MM.1S (cell line): ENCODE results near the gene OTUD3.
"Not testable (repeated sequence)": the region's sequence is repeated elsewhere in the genome, so short reads cannot be mapped to it uniquely, and the experiment has no call there.

Experiments used
- EZH2 ChIP-seq: fragments of 300-600 bp; sonication (generic); optimal IDR thresholded peaks from 2 replicates; pipeline ENCODE3; 2017; ENCODE audit warnings: low read depth, mild to moderate bottlenecking, antibody characterized with exemption, low read length, mixed read lengths
- TF ChIP-seq, protein P1 (sequence below): fragments of 300-600 bp; sonication (generic); IDR thresholded peaks from 2 replicates; pipeline ENCODE4 v1.5.1; 2016; ENCODE audit warnings: antibody characterized with exemption, low read length, mixed read lengths

DNA sequence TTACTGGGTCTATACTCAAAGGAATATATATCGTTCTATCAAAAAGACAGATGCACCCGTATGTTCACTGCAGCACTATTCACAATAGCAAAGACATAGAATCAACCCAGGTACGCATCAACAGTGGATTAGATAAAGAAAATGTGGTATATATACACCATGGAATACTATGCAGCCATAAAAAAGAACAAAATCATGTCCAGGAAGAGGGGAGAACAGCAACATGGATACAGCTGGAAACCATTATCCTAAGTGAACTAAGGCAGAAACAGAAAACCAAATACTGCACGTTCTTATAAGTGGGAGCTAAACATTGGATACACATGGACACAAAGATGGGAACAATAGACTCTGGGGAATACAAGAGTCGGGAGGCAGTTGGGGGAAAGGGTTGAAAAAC is 1.4 kb upstream of the OTUD3 start:
- TF ChIP-seq EZH2, result not testable (repeated sequence)
- TF ChIP-seq, protein P1, sequence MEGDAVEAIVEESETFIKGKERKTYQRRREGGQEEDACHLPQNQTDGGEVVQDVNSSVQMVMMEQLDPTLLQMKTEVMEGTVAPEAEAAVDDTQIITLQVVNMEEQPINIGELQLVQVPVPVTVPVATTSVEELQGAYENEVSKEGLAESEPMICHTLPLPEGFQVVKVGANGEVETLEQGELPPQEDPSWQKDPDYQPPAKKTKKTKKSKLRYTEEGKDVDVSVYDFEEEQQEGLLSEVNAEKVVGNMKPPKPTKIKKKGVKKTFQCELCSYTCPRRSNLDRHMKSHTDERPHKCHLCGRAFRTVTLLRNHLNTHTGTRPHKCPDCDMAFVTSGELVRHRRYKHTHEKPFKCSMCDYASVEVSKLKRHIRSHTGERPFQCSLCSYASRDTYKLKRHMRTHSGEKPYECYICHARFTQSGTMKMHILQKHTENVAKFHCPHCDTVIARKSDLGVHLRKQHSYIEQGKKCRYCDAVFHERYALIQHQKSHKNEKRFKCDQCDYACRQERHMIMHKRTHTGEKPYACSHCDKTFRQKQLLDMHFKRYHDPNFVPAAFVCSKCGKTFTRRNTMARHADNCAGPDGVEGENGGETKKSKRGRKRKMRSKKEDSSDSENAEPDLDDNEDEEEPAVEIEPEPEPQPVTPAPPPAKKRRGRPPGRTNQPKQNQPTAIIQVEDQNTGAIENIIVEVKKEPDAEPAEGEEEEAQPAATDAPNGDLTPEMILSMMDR, result not testable (repeated sequence)
